Cortex of kidney (tissue), 1 donor: ENCODE data around the gene ASCL5.

Source experiments
- DNase-seq: peaks from one replicate; lab custom pipeline; 2025; lab: John Stamatoyannopoulos, UW

ASCL5 gene

DNA sequence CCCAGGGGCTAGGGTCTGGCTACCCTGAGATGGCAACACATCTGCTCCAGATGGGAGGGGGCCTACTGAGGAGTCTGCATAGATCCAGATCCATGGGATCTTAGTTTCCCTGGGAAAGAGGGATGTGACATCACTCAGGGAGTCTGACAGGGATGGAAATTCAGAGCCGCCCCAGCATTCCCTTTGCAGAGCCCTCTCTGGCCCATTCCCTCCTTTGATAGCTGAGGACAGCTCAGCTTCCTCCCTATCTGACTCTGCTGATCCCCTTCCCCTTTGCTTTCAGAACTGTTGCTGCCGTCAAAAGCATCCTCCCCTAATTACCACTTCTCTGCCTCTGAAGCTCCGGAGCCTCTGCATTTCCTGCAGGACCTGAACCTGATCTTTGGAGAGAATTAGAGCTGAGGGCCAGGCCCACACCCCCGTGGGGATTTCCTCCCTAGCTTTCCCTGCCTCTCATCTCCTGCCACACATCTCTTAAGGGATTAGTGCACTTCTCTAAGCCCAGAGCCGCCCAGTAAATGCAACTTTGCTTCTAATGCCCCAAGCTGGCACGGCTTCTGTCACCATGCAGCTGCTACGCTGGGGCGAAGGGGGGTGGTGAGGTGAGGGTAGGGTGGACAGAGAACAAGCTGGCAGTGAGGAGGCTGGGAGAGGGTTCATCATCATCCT is 9.5 kb upstream of the ASCL5 start:
- DNase-seq = no peak

DNA sequence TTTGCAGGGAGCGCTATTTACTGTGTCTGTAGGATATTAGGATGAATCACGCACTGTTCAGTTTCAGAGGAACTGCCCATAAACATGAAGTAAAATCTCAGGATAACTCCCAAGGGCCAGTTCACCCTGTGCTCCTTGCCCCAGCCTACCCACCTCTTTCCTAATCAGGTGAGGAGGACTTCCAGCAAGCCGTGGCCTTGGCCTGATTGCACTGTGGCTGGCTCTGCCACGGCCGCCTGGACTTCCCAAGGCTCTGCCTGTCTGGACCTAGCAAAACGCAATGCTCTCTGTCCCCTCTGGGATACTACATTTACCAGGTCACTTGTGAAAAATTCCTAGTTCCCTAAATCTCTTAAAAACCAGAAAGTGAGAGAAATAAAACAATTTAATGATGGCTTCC is 7.4 kb upstream of the ASCL5 start:
- DNase-seq = no peak

DNA sequence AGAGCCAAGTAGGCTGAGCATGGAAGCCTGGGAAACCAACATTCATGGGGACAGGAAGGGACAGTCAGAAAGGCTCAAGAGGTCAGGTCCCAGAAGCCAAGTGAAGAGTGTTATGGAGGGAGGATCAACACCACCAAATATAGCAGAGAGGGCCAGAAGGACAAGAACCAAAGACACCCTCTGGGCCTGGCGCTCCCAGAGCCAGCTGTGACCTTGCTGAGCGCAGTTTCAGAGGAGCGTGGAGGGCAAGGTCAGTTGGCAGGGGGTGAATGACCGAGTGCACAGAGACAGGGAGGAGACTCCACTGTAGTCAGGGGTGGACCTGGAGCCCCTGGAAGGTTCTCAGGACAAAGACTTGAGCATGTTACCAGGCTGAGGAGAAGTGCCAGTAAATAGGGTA is 4.4 kb upstream of the ASCL5 start:
- DNase-seq = no peak

DNA sequence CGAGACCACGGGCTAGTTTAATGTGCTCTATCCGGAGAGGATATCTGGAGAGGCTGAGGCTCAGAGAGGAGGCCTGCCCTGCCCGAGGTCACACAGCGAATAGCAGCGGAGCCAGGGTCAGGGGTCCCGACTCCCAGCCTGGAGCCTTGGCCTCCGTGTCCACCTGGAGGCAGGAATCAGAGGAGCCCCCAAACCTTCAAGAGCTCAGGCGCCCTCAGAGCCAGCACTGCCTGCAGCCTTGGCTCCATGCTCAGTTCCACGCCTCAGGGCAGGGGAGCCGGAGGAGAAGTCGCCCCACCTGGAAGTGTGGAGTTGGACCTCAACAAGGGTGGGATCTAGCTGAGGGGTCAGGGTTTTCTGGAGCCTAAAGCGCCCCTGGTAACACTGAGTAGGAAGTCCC is 2.0 kb upstream of the ASCL5 start:
- DNase-seq = no peak

DNA sequence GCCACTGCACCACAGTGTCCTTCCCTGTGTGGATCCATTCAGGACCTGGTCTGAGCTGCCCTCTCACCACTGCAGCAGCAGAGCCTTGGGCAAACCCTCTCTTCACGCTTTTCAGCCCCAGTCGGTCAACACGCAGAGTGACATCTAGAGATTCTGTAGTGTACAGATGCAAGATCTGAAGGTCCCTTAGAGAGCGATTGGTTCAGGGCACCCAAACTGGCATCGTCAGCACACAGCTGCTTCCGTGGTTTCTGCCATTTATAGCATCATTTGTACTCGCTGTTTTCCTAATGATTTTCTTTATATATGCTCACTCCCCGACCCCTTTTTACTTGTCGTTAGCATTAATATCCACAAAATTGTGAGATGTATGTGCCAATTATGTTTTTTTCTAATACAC is 1.5 kb upstream of the ASCL5 start:
- DNase-seq = no peak

DNA sequence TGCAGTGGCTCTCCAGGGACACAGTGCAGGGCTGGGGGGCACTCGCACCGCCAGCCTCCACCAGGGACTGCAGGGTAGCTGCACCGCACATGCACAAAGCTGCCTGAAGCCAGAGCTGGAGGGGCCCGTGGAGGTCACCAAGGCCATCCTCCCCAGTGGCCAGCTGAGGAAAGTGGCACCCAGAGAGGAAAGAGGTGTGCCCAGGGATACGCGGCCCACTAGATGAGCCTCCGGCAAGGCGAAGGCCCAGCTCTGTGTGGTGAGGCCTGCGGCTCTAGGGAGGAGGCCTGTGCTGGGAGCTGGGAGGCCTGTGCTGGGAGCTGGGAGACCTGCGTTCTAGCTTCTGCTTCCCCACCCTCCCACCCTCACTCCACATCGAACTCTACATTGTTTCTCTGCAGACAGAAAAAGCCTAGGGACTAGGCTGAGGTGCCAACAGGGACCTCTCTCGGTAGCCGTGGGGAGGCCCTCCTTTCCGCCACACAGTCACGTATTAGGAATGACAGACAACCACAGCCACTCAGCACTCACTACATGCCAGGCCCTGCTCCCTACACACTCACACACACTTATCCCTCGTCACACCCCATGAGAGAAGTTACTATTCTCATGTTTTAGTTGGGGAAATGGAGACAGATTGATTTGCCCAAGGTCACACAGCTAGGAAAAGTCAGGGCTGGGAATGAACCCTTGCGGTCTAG is 921 bp upstream of the ASCL5 start:
- DNase-seq = no peak

DNA sequence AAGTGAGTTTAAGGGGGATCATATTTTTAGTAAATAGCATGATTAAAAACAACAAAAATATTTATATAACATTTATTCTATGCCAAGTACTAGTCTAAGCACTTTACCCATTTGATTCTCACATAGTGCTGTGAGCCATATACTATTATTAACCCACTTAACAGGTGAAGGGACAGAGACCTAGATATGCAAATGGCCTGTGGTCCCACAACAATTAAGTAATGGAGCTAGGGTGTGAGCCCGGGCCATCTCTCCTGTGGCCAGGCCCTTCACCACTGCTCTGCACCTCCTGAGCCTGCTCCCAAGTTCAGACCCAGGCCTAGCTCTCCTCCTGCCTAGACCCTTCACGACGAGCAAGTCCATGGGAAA is 537 bp downstream of the ASCL5 start:
- DNase-seq = no peak

DNA sequence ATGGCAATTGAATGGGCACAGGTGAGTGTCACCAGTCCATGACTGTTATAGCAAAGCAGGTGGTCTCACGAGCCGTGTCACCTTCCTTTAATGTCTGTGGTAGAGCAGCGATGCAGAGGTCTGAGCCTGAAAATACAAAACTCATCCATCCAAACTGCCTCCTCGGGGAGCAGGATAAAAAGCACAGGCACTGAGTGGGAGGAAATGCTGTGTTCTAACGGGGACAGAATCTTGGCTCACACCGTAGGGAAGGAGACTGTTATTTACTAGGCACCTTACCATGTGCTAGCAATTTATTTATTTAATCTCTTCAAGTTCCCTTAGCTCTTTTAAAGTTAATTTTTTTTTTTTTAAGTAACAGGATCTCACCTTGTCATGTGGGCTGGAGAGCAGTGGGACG is 1.2 kb downstream of the ASCL5 start:
- no peak for DNase-seq

DNA sequence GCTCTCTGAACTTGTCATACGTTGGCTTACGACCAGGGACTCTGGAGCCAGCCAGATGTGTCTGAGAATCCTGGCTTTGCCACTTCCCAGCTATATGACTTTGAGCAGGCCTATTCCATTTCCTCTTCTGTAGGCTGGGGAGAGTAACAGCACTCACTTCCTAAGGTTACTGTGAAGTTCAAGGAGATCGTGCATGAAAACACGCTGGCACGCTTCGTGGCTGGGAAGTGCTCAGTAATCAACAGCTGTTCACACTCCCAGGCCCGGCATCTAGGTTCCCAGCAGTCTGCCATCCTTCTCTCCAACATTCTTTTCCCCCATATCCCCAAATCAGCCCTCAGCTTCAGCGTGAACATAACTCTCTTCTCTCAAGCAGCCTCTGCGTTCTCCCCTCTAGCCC is 2.0 kb downstream of the ASCL5 start:
- no peak for DNase-seq

DNA sequence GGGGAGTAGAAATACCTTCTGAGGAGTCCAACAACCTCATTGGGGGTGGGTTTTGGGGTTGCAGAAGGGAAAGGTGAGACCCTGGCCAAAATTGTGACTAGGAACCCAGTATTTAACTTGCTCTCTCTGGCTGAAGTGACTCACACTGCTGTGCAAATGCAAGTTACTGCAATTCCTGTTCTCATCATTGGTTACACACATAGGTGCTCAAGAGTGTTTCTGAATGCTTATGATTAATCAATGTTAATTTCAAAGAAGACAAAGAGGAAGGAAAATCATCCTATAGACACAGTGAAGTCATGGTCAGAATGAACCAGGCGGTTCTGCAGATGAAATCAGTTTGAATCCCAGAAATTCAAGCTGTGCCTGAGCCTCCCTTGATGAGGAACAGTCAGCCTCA is 3.1 kb downstream of the ASCL5 start:
- DNase-seq = no peak

DNA sequence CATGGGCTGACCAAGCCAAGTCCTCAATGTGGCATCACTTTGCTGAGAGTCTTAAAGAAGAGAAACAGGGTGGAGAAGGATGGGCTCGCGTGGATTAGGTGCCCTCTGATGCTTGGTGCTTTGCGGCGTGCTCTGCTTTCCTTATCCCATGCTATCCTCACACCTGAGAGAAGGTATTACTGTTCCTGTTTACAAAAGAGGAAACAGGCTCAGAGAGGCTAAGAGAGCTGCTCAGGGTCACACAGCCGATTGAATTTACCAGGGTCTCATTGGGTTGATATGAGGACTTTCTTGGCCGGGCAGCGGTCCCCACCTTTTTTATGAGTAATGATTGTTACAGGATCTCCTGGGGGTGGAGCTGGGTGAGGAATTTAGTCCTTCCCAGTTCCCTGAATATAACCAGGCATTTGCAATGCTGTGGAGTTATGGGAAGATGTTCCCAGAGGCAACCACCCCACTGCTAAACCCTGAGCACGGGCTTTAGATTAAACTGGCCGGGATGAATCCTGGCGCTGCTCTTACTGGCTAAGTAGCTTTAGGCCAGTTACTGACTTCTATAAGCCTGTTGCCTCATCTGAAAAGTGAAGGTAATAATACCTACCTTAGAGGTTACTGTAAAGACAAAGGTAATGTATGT is 4.5 kb downstream of the ASCL5 start:
- DNase-seq = no peak

DNA sequence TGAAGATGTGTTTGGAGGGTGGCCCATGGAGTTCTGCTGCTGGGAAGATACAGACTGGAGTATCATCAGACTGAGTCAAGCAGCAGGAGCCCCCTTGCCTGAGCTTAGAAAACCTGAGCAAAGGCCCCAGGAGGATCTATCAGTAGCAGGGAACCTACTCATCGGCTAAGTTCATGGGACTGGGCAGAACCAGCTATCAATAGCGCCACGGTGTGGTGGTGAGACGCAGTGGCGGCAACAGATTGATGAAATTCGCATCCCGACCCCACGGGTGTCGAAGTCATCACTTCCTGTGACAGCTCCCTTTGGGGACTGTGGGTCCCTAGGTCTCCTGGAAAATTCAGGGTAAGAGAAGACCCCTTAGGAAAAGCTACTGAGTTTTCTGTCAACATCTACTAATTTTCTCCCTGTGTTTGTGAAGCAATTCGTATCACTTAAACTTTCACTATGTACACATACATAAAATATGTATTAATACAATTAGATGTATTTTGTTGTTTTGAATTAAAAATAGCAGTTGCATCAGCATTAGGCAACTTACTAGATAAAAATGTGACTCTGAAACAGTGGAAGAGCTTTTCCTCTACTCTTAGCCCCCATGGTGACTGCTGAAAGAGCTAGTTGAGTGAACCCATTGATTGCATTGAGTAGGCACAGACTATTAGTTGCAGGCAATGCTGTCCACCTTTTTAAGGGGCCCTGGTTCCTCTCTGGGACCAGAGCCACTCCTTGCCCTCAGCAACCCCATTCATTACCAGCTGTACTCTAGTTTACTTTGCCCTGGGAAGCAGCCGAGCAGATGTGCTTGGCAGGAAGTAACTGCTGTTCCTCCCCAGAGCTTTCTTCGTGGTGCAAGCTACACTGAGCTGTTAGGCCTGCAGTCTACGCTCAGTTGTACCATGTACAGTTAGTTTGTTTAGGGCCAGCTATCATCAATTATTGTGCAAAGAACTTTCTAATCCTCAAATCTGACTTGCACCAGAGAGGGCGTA is 7.5 kb downstream of the ASCL5 start:
- DNase-seq = no peak

DNA sequence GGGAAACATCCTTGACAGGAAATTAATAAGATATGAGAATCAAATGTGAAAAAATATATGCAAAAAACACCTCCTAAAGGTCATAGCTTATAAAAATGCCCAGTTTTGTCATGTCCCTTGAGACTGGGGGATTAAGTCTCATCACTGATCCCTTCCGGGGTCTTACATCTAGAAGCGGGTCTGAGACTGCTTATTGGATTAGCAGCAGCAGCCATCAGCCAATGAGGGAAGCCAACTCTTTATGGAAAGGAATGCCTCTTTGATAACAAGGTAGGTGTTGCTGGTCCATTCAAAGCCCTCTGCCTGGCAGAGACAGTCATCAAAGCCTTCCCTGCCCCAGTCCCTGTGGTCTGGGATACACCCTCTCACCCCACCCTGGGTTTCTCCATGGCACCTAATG is 10.9 kb downstream of the ASCL5 start:
- DNase-seq = no peak

DNA sequence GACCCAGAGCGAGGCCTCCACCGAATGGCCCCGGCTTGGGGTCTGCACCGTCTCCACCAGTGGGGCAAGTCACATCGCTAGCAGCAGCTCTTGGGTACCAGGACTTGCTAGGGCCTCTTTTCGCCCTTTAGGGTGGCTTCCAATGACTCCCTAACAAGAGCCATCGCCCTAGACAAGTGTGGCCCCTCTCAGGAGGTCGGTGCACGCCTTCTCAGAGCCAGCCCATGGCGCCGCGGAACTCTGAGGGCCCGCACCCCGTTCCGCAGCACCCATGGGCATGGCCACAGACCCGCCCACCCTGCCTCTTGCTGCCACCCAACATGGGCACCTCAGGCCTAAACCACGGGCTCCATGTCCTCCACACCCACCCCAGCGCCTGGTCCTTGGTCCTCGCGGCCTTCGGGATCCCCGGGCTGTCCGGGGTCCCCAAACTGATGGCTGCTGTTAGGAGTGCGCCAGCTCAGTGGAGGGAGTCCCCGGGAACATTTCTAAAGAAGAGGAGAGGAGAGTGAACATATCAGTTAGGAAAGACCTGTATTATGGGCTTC is 11.5 kb downstream of the ASCL5 start:
- DNase-seq = no peak

DNA sequence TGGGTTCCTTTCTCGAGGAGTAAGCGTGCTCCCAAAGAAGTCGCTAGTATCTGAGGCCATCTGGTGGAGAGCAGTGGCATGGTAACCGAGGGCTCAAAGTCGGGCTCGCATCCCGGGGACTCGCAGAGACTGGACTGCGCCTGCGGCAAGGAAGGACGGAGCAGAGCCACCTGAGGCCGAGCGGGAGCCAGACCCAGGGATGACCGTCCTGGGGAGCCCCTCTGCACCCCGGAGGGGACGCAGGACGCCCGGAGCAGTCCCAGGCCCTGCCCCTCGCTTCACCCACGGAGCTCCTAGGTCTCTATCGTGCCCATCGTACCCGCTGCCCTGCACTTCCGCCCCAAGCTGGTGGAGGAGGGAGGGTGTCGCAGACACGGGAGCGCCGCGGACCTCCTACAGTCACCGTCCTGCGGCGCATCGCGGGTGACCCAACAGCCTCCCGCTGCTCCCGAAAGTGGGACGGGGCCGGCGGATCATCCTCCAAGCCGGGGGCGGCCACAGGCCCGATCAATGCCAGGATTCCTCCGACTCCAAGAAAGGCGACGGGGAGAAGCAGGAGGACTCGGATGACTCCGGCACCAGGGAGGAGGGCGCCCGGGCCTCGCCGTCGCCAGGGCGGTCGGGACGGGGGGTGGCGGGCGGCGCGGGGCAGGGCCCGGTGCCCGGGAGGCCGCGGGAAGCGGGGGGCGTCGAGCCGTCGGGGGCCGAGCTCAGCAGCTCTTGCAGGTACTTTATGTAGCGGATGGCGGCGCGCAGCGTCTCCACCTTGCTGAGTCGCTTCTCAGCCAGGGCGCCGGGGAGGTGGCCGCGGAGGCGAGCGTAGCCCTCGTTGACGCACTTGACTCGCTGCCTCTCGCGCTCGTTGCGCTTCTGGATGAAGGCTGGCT is 12.5 kb downstream of the ASCL5 start:
- no peak for DNase-seq

DNA sequence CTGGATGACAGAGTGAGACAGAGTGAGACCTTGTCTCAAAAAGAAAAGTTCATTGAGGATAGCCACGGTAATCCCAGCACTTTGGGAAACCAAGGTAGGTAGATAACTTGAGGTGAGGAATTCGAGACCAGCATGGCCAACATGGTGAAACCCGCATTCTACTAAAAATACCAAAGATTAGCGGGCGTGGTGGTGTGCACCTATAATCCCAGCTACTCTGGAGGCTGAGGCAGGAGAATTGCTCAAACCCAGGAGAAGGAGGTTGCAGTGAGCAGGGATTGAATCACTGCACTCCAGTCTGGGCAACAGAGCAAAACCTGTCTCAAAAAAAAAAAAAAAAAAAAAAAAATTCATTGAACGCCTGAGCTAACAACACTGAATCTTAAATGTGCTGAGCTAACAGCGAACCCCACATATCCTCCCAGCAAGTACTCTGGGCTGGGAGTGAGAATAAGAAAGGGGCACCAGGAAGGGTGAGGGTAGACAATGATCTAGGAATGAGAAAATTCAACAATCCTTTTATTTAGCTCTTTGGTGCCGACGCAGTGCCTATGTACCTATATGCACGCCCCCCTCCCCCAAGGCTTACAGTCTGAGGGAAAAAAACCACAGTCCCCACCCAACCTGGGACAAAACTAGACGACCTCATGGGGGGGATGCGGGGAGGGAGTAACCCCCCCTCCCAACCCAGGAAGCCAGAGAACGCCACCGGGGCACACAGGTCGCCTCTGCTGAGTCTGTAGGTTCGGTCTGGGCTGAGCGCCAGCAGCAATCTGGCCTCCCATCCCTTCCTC is 13.3 kb downstream of the ASCL5 start:
- no peak for DNase-seq

DNA sequence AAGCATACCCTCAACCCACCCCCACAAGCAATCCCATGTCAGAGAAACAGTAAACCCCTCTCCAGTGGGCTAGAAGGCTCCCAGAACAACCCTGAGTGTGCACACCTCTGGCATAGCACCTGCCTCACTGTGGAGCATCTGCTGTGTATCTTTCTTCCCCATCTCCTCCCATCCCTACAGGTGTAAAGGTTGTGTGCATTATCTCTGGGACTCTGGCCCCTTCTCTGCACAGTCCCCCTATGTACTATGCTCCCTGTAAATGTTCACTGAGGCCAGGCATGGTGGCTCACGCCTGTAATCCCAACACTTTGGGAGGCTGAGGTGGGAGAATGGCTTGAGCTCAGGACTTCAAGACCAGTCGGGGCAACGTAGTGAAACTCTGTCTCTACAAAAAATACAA is 14.1 kb downstream of the ASCL5 start:
- DNase-seq = no peak

DNA sequence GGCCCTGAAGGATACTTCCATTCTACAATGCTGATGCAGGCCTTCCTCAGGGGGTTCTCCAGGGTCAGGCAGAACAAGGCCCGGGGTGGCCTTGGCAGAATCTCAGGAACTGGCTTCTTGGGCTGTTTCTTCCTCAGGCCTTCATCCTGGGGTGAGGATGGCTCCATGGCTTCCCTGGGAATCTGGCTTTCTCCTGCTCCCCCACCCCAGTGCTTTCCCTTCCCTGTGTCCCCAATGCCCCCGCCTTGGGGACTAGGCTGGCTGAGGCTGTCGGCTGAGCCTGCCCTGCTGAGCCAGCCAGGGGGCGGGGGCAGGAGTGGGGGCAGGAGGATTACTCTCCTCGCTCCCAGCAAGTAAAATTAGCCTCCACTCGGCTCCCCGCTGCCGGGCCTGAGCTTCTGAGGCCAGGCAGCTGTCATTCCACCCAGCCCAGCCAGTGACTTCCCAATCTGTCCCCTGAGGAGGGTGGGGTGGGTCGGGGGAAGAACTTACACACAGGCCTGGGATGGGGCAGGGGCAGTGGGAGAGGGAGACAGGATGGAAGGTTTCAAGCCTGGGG is 14.7 kb downstream of the ASCL5 start, which contains the start of gene CACNA1S:
CACNA1S (minus strand) TSS at position 254 of the 559 bp plus-strand sequence; CDS start at position 167, 87 bp downstream.
- no peak for DNase-seq

DNA sequence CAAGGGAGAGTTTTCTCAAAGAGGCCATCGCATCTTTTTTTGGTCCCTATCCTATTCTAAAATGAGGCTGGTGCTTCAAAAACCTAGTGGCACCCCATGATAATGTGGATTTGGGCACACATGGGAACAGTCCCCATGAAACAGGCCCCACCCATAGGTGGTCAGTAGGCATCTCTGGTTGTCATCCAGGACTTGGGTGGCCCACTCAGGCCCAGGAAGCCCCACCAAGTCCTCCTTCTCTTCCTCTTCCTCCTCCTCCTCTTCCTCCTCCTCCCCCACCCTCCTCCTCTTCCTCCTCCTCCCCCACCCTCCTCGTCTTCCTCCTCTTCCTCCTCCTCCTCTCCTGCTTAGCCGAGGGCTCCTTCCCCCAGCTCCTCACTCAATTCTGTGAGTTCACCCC is 15.3 kb downstream of the ASCL5 start:
- no peak for DNase-seq

DNA sequence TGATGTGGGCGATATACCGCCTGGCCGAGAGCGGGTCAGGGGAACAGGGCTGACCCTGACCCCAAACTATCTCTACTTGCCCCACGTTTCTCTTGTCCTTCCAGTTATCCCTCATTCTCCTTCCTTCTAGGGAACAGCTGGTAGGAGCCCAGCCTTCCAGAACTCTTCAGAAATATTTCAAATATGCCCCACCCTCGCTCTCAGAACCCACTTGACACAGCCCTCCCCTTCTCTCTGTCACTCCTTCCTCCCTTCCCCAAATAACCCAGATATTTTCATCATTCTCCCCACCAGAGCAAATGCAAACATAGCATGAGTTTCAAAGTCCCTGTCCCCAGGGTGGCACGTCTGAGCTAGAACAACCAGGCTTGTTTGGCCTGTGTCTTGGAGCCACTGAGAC is 15.8 kb downstream of the ASCL5 start:
- DNase-seq = no peak
